ENCODE data around the gene NDUFAF8.

DNA sequence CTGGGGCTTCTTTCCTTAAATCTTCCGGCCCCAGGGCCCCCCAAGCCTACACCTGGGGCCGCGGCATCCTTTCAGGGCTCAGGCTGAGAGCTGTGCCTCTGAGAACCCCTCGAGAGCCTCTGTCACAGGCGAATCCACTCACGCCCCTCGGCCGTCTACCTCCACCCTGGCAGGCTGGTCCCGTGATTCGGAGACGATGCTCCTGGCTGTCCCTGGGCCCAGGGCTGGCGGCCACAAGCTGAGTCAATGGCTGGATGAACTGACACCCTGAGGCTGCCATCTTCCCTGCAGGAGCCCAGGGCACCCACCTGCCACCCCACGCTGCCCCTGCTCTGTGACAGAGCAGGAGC lies 4.6 kb upstream of the NDUFAF8 start:
- TF ChIP-seq, protein P1, sequence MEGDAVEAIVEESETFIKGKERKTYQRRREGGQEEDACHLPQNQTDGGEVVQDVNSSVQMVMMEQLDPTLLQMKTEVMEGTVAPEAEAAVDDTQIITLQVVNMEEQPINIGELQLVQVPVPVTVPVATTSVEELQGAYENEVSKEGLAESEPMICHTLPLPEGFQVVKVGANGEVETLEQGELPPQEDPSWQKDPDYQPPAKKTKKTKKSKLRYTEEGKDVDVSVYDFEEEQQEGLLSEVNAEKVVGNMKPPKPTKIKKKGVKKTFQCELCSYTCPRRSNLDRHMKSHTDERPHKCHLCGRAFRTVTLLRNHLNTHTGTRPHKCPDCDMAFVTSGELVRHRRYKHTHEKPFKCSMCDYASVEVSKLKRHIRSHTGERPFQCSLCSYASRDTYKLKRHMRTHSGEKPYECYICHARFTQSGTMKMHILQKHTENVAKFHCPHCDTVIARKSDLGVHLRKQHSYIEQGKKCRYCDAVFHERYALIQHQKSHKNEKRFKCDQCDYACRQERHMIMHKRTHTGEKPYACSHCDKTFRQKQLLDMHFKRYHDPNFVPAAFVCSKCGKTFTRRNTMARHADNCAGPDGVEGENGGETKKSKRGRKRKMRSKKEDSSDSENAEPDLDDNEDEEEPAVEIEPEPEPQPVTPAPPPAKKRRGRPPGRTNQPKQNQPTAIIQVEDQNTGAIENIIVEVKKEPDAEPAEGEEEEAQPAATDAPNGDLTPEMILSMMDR (IDR thresholded peaks at IDR 0.05), result no peak
- TF ChIP-seq POLR2A (IDR thresholded peaks at IDR 0.05), result no peak

All from body of pancreas (tissue), 4 donors.